MCF 10A (cell line): ENCODE data around the gene CSMD2. TPM values are rescaled to one million over a fixed set of nuclear protein-coding genes. Genes with fewer than 3 reads are reported as not detected.

Experiments
- BruUV-seq: library from RNA; stranded (reverse); fragments of 400-500 nt; replicated peaks from 2 replicates; lab custom pipeline; 2021; lab: Mats Ljungman, UMichigan
- CTCF ChIA-PET: fragments of 300-600 bp; sonication (Branson Sonifier 250); formaldehyde crosslinking; extraction: SDS; loops from one replicate; lab custom pipeline; 2021; ENCODE audit warnings: antibody characterized with exemption, inconsistent platforms; lab: Yijun Ruan, JAX
- POLR2A ChIA-PET: fragments of 300-600, 350-650 bp; sonication (Branson Sonifier 250); formaldehyde crosslinking; extraction: SDS; loops from one replicate; lab custom pipeline; 2020; ENCODE audit warnings: antibody characterized with exemption, inconsistent platforms; lab: Yijun Ruan, JAX
- DNase-seq: peaks from one replicate; pipeline ENCODE4 v3.0.0-alpha.2; 2018; ENCODE audit not compliant: unreplicated experiment
- H3K27ac Mint-ChIP-seq: one replicate; pipeline ENCODE4 v1.8.0; 2022; ENCODE audit warnings: mild to moderate bottlenecking, low read depth, mixed read lengths; ENCODE audit not compliant: unreplicated experiment
- H3K27me3 Mint-ChIP-seq: one replicate; pipeline ENCODE4 v1.8.0; 2022; ENCODE audit warnings: mixed read lengths; ENCODE audit not compliant: insufficient read depth, unreplicated experiment
- H3K36me3 Mint-ChIP-seq: one replicate; pipeline ENCODE4 v1.8.0; 2022; ENCODE audit warnings: mild to moderate bottlenecking, moderate library complexity, mixed read lengths; ENCODE audit not compliant: insufficient read depth, unreplicated experiment
- H3K4me1 Mint-ChIP-seq: one replicate; pipeline ENCODE4 v1.8.0; 2022; ENCODE audit warnings: mixed read lengths; ENCODE audit not compliant: insufficient read depth, unreplicated experiment
- H3K4me3 Mint-ChIP-seq: one replicate; pipeline ENCODE4 v1.8.0; 2022; ENCODE audit warnings: mild to moderate bottlenecking, moderate library complexity, mixed read lengths; ENCODE audit not compliant: unreplicated experiment
- H3K9me3 Mint-ChIP-seq: one replicate; pipeline ENCODE4 v1.8.0; 2022; ENCODE audit warnings: mixed read lengths; ENCODE audit not compliant: unreplicated experiment
- intact Hi-C: fragments of 100-400 bp; cut with micrococcal nuclease; formaldehyde crosslinking; loops from 2 replicates; pipeline ENCODE4 v1.14.1; 2022
- total RNA-seq: library from RNA; stranded (reverse); gene quantifications from 2 replicates; pipeline ENCODE4 v1.2.3, GENCODE V29; 2022
- TF ChIP-seq, protein P1 (sequence below): fragments of 200-600 bp; IDR thresholded peaks from one replicate; pipeline ENCODE4 v1.8.0; 2022; ENCODE audit warnings: antibody characterized with exemption, mild to moderate bottlenecking; ENCODE audit not compliant: unreplicated experiment

Gene CSMD2
- total RNA-seq, 1 experiment from 2014 or later: not detected

GRCh38 chr1:33916786-33917185 is 248.2 kb downstream of the CSMD2 start:
- BruUV-seq: no TSS peak
- H3K4me3 Mint-ChIP-seq: no peak overlapping the region
- ChIA-PET POLR2A (no interaction called here), CTCF (interaction anchor here (1.3 kb wide), 1 partner anchor 36 kb away, joined by 3 read pairs; no protein-coding TSS in a partner anchor)
- H3K27ac Mint-ChIP-seq: no peak overlapping the region
- TF ChIP-seq, protein P1, sequence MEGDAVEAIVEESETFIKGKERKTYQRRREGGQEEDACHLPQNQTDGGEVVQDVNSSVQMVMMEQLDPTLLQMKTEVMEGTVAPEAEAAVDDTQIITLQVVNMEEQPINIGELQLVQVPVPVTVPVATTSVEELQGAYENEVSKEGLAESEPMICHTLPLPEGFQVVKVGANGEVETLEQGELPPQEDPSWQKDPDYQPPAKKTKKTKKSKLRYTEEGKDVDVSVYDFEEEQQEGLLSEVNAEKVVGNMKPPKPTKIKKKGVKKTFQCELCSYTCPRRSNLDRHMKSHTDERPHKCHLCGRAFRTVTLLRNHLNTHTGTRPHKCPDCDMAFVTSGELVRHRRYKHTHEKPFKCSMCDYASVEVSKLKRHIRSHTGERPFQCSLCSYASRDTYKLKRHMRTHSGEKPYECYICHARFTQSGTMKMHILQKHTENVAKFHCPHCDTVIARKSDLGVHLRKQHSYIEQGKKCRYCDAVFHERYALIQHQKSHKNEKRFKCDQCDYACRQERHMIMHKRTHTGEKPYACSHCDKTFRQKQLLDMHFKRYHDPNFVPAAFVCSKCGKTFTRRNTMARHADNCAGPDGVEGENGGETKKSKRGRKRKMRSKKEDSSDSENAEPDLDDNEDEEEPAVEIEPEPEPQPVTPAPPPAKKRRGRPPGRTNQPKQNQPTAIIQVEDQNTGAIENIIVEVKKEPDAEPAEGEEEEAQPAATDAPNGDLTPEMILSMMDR: no peak
- peaks cover 39% of the 10 kb centered on the region for H3K9me3 Mint-ChIP-seq
- no peak for DNase-seq
- H3K27me3 Mint-ChIP-seq: no peaks in the 10 kb centered on the region
- intact Hi-C loops: no loop called here
- no peaks in the 10 kb centered on the region for H3K4me1 Mint-ChIP-seq
- H3K36me3 Mint-ChIP-seq: no peaks in the 10 kb centered on the region

DNA sequence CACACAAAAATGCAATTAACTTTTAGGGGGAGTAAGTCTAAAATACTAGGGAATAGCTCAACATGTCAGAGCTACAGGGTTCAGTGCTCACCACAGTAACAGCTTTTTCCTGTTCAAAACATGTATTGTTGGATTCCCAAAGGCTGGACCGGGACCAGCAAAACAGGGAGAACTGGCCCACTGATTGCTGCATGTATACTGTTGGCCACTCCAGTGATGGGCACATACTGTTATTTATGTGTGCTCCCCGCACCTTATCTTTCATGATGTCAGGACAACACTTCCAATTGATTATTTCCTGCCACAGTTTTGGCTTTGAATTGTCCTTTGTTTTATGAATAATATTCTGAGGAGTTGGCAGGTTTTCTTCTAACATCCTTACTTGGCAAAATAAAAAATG is 250.5 kb downstream of the CSMD2 start:
- intact Hi-C loops: no loop called here
- no peaks in the 10 kb centered on the region for H3K27me3 Mint-ChIP-seq
- H3K9me3 Mint-ChIP-seq: peaks cover 49% of the 10 kb centered on the region
- no peaks in the 10 kb centered on the region for H3K4me1 Mint-ChIP-seq
- no peaks in the 10 kb centered on the region for H3K36me3 Mint-ChIP-seq
- ChIA-PET POLR2A (no interaction called here), CTCF (no interaction called here)
- no TSS peak for BruUV-seq
- H3K27ac Mint-ChIP-seq: no peak overlapping the region
- H3K4me3 Mint-ChIP-seq: no peak overlapping the region
- no peak for DNase-seq
- TF ChIP-seq, protein P1: no peak

- Mint-ChIP-seq H3K36me3 (peaks cover 3% of the 10 kb centered on the region), H3K9me3 (peaks cover 65% of the 10 kb centered on the region)
Measured at GRCh38 chr1:33908324-33908956, 256.6 kb downstream of the CSMD2 start.

DNA sequence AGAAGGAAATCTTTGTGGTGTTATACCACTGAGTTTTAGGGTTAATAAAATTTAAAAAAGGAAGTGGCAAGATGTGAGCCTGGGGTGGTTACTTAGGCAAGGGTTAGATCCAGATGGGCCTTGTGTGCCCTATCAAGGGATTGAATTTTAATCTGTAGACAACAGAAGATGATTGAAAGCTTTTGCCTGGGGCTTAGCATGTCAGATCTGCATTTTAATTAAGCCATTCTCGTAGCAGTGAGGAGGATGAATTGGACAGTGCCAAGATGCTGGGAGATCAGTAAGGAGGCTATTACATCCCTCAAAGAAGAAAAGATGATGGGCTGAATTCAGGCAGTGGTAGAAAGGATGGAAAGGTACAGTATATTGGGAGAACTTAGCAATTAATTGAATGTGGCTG is 258.9 kb downstream of the CSMD2 start:
- peaks cover 60% of the 10 kb centered on the region for H3K9me3 Mint-ChIP-seq
- intact Hi-C loops: no loop called here
- H3K36me3 Mint-ChIP-seq: peaks cover 5% of the 10 kb centered on the region
- H3K4me1 Mint-ChIP-seq: no peaks in the 10 kb centered on the region
- ChIA-PET POLR2A (no interaction called here), CTCF (no interaction called here)
- no peaks in the 10 kb centered on the region for H3K27me3 Mint-ChIP-seq
- no peak for DNase-seq
- H3K27ac Mint-ChIP-seq: no peak overlapping the region
- H3K4me3 Mint-ChIP-seq: no peak overlapping the region
- BruUV-seq: no TSS peak
- TF ChIP-seq, protein P1: no peak

More at GRCh38 chr1:33908324-33908956, 256.6 kb downstream of the CSMD2 start:
- ChIA-PET POLR2A (no interaction called here), CTCF (no interaction called here)
- no peak for DNase-seq
- intact Hi-C loops: no loop called here
- H3K27ac Mint-ChIP-seq: no peak overlapping the region
- no peaks in the 10 kb centered on the region for H3K27me3 Mint-ChIP-seq
- no peaks in the 10 kb centered on the region for H3K4me1 Mint-ChIP-seq
- no peak overlapping the region for H3K4me3 Mint-ChIP-seq
- no TSS peak for BruUV-seq
- TF ChIP-seq, protein P1: no peak
